C4-2B (cell line): Measurements from ENCODE around the gene SNRPD1.
A peak's percentile ranks its signal among the peaks of the same experiment; 100 is the strongest.
"Not testable (repeated sequence)": the region's sequence is repeated elsewhere in the genome, so short reads cannot be mapped to it uniquely, and the experiment has no call there.

ENCODE experiments used
- H3K27ac ChIP-seq: fragments of 450-650 bp; 2 replicates; pipeline ENCODE4 v1.5.1; 2017
- ZFX ChIP-seq: fragments of 450-650 bp; IDR thresholded peaks from 2 replicates; pipeline ENCODE4 v1.6.1; 2017
- TF ChIP-seq, protein P1 (sequence below): fragments of 450-650 bp; conservative IDR thresholded peaks from 2 replicates; pipeline ENCODE4 v1.5.1; 2017; ENCODE audit warnings: mild to moderate bottlenecking

The SNRPD1 gene

DNA sequence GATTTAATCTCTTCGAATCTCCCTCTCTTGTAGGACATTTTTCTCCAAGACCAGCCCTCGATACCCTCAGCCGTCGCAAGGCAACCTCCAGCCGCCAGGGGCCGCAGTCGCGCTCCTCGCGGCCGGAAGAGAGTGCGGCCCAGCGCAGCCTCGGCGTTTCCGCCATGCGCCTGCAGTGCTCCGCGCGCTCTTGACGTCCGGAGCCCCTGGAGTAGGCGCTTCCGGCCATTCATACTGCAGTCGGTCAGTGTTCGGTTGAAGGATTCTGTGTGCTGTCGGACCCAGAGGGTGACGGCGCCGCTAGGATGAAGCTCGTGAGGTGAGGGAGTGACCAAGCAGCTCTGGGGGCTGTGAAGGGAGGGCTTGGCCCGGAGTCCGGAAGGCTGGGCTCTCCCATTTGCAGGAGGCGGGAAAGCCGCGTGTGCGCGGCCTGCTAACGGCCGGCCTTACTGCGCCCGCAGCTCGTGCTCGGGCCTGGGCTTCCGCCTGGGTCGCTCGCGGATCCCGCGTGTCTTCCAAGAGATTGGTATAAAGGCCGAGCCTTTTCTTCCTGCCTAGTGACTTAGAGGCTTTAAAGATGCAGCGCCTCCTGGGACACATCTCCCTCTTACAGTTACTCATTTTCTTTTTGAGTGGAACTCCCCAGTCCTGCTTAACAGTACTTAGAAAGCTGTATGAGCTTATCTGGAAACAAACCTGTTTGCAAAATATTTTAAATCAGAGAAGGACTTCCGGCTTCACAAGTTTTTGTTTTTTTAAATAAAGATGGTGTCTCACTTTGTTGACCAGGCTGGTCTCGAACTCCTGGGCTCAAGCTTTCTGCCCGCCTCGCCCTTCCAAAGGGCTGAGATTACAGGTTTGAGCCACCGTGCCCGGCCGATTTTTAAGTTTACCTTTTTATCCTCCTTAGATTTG, at the start of gene SNRPD1:
Gene SNRPD1, plus strand, starts transcription at position 190 of the 915 bp plus-strand sequence. Its CDS starts 116 bp downstream, at position 306.
- TF ChIP-seq, protein P1, sequence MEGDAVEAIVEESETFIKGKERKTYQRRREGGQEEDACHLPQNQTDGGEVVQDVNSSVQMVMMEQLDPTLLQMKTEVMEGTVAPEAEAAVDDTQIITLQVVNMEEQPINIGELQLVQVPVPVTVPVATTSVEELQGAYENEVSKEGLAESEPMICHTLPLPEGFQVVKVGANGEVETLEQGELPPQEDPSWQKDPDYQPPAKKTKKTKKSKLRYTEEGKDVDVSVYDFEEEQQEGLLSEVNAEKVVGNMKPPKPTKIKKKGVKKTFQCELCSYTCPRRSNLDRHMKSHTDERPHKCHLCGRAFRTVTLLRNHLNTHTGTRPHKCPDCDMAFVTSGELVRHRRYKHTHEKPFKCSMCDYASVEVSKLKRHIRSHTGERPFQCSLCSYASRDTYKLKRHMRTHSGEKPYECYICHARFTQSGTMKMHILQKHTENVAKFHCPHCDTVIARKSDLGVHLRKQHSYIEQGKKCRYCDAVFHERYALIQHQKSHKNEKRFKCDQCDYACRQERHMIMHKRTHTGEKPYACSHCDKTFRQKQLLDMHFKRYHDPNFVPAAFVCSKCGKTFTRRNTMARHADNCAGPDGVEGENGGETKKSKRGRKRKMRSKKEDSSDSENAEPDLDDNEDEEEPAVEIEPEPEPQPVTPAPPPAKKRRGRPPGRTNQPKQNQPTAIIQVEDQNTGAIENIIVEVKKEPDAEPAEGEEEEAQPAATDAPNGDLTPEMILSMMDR, result peak; percentile 98
- TF ChIP-seq ZFX, result peak; percentile 98
- H3K27ac ChIP-seq, result peak within 1 kb of the TSS; percentile 85

DNA sequence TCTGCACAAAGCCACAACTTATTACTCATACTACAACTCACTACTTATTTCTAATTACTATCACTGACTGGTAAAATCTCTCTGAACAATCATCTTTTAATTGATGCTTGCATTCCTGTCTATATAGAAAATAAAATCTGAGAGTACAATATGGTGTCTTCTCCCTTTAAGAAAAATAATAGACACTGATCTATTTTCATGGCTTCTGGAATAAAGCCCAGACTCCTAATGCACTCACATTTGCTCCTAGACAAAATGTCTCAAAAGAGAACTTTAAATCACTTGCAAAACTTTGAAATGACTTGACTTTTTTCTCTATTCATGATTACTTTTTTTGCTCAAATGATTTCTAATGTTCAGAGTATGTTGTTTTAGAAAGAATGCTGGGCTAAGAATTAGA, 40.3 kb upstream of the SNRPD1 start:
- TF ChIP-seq, protein P1, result no peak
- TF ChIP-seq ZFX, result no peak
- no peak overlapping the region for H3K27ac ChIP-seq

DNA sequence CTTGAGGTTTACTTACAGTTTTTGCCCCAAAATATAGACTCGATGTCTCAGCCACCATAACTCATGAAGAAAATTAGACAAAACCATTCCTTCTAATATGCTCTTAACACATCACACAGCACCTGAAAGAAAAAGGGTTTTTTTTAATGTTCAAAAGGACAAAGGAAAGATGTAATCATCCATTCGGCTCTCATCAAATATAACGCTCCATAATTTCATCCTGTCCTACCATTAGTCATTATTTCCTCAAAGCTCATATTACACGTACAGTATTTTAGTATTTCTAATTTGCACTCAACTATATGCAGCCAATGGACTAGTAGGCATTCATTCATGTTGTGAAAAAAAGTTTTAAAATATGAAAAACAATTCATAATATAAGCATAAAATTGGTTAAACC, 36.5 kb upstream of the SNRPD1 start:
- no peak overlapping the region for H3K27ac ChIP-seq
- no peak for TF ChIP-seq ZFX

DNA sequence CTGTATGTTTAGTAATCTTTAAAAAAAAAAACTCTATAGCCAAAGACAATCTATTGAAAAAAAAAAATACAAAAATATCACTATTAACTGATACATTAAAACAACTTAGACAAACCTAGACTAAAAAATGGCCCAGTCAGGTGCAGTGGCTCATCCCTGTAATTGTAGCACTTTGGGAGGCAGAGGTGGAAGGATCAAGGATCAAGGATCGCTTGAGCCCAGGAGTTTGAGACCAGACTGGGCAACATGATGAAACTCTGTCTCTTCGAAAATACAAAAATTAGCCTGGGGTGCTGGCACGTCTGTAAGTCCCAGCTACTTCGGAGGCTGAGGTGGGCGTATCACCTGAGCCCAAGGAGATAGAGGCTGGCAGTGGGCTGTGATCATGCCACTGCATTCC, 27.7 kb upstream of the SNRPD1 start:
- H3K27ac ChIP-seq, result no peak overlapping the region
- TF ChIP-seq ZFX, result no peak
- TF ChIP-seq, protein P1, result no peak

DNA sequence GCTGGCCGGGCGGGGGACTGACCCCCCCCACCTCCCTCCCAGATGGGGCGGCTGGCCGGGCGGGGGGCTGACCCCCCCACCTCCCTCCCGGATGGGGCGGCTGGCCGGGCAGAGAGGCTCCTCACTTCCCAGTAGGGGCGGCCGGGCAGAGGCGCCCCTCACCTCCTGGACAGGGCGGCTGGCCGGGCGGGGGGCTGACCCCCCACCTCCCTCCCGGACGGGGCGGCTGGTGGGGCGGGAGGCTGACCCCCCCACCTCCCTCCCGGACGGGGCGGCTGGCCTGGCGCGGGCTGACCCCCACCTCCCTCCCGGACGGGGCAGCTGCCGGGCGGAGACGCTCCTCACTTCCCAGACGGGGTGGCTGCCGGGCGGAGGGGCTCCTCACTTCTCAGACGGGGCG, 19.8 kb upstream of the SNRPD1 start:
- H3K27ac ChIP-seq, result not testable (repeated sequence)

DNA sequence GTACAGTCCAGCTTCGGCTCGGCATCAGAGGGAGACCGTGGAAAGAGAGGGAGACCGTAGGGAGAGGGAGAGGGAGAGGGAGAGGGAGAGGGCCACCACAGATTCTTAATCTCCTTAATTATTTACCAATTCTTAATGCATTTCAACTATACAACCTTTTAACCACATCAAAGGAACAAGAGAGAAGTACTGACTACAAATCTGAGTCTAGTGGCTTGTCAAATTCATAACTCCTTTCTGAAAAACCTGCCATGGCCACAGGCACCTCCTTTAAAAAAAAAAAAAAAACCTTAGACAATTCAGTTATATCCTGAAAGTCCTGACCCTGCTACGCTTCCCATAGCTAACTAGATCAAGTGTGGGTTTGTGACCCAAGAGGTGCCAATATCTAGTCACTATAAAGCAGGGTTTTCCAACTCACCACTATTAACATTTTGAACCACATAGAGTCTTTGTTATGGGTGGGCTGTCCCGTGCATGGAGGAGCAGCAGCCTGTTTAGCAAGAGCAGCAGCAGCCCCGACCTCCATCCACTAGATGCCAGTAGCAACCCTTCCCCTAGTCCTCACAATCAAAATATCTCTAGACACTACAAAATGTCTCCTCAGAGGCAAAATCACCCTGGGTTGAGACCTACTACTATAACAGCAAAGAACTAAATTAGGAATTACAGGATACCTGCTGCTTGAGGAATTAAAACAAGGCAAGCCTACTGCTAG, 18.4 kb upstream of the SNRPD1 start:
- TF ChIP-seq, protein P1, result no peak
- no peak for TF ChIP-seq ZFX
- no peak overlapping the region for H3K27ac ChIP-seq

DNA sequence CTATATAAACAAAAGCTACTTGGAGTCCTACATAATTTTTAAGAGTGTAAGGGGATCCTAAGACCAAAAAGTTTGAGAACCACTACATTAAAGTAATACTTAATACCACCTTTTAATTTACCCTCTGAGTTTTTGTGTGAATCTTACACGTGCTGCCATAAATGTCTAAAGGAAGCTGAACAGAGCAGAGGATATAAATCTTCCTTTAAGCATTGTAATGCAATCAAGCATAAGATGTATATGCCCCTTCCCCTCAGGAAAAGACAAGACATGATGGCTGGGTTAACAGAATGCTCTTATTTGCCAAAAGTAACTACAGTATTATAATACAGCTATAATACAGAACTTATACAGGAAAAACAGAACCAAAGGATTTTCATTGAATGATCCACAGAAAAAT, 14.5 kb upstream of the SNRPD1 start:
- no peak overlapping the region for H3K27ac ChIP-seq
- TF ChIP-seq, protein P1, result no peak
- TF ChIP-seq ZFX, result no peak

DNA sequence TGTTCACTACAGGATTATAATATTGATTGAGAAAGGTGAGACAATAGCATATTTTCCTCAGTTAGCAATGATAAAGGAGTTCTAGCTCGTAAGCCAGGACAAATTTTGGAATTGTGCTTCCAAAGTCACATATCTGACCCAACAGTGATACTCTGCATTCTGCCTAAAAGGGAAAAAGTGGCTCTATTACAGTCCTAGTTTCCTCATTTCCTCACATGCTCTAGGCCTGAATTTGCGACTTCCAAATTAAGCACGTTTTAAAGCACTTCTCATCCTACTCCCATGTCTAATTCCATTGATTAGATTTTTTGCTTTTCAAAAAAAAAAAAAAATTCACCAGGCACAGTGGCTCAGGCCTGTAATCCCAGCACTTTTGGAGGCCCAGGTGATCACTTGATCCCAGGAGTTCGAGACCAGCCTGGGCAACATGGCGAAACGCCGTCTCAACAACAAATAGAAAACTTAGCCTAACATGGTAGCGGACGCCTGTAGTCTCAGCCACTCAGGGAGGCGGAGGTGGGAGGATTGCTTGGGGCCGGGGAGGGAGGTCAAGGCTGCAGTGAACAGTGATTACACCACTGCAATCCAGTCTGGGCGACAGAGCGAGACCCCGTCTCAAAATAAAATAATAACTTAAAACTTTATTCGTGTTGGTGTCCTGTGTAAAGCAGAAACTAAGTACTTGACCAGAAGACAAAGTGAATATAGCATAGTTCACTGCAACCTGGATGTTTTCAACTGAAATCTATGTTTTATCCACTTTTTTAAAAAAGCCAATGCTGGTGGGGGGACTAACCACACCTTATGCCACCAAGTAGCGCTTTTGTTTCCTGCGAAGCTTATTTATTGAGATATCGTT, 13.2 kb upstream of the SNRPD1 start:
- peak overlapping the region; percentile 99 for H3K27ac ChIP-seq
- TF ChIP-seq, protein P1, result no peak
- no peak for TF ChIP-seq ZFX
